Hematopoietic multipotent progenitor cell treated with erythropoietin and hydrocortisone succinate and interleukin-3 and kit ligand, for 8 days (in vitro differentiated cells): ENCODE results near the gene RPL9.
A peak's percentile ranks its signal among the peaks of the same experiment; 100 is the strongest.
"Not testable (repeated sequence)": the region's sequence is repeated elsewhere in the genome, so short reads cannot be mapped to it uniquely, and the experiment has no call there.

Experiments
- DNase-seq: peaks from one replicate; pipeline ENCODE4 v3.0.0-alpha.2; 2015

The RPL9 gene

DNA sequence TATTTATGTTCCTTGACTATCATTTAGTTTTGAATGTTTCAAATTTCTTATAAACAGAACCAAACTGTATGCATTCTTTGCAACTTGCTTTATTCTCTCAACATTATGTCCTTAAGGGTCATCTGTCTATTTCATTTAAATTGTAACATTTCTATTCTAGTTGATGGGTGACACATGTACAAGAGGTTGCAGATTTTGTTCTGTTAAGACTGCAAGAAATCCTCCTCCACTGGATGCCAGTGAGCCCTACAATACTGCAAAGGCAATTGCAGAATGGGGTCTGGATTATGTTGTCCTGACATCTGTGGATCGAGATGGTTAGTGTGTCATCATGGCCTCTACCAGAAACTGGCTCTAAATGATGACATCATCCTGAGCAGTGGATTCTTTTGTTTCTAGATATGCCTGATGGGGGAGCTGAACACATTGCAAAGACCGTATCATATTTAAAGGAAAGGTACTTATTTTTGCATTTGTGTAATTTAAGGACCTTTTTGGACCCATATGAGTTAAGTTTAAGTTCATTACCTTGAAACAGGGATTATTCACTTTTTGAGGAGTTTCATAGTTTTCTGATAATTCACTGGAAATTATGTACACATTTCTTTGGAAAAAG, 6.3 kb upstream of the RPL9 start:
- DNase-seq: peak; percentile 73

DNA sequence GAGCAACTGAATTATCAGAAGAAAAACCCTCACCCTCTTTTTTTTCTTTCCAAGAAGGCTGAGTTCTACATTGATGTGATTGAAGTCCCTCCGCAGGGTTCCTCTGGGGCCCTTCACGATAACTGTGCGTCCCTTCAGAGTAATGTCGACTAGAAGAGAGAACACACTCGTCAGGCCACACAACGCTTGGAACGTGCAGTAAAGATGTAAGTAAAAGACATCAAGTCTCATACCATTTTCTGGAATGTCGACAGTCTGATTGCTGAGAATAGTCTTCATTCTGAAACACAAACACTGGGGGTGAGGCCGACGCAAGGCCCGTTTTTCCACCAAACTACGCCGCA, 589 bp downstream of the RPL9 start:
- DNase-seq: not testable (repeated sequence)

DNA sequence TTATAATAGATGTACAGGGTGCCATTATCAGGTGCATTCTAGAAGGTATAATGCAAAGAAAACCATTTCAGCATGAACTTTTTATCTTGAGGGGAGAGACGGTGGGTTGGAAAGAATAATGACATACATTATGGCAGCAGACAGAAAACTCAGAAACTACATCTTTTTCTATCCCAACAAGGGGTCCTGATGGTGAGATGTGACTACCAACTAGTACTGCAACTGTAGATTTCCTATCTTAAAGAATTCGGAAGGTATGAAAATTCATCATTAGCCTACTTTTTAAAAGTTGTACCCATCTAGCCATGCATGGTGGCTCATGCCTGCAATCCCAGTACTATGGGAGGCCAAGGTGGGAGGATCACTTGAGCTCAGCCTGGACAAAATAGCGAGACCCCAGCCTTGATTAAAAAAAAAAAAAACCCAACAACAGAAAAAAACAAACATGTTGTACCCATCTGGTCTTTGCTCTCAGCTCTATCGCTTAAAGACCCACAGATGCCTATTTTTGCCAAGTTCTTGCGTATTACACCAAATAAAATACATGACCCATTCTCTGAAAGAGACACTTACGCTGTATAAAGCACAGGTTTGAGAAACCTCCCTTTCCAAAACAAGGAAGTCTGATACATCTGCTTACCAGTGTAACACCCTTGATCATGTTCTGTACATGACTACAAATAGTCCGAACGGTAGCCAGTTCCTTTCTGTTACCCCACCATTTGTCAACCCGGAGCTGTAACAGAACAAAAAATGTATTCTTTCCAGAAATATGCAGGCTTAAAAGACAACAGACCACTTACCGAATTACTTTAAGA, 1.6 kb downstream of the RPL9 start:
- no peak for DNase-seq

DNA sequence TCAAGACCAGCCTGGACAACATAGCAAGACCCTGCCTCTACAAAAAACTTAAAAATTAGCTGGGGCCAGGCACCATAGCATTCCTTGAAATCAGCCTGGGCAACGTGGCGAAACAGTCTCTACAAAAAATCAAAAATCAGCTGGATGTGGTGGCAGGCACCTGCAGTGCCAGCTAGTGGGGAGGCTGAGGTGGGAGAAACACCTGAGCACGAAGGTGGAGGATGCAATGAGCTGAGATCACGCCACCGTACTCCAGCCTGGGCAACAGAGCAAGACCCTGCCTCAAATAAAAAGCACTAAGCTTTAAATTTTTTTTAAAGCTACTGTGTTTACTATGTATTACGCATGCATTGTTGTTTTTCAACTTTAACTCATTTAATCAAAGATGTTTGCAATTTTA, 3.2 kb downstream of the RPL9 start:
- no peak for DNase-seq

DNA sequence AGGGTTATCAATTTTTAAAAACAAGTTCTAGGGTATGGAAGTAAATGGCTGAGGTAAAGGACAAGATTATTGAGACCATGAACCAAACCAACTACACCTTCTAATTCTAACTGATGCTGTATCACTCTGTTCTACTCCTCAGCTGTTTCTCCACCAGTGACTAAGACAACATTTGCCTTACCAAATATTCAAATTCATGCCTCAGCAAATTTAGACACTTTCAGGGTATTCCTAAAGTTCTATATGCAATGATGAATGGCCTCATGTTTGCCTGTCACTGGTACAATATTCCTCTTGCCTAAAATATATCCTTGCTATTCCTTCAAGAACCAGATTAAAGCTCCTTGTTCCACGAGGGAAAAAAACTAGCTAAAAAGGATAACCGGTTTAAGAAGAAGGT, 5.0 kb downstream of the RPL9 start:
- DNase-seq: no peak

DNA sequence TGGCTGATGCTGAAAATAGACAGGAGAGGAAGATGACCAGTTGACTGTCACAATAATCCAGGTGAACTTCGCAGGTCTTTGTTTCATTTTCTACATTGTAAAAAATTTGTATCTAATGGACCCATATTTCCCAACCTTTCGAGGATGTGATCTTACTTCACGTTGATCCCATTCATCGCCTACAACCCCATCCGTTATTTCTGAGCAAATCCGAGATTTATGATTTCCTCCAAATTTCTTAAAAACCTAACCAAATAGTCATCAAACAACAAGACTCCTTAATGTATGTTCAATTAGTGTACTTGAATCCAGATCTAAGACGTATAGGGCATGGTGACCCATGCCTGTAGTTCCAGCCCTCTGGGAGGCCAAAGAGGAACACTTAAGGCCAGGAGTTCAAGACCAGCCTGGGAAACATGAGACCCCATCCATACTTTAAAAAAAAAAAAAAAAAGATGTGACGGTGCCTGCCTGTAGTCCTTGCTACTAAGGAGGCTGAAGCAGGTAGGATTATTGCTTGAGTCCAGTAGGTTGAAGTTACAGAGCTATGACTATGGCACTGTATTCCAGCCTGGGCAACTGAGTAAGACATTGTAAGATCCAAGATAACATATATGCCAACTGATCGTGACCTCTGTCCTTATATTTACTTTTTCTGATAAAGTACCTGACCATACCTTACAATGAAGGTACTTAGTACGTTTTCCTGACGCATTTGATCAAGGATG, 5.7 kb downstream of the RPL9 start:
- DNase-seq: no peak

DNA sequence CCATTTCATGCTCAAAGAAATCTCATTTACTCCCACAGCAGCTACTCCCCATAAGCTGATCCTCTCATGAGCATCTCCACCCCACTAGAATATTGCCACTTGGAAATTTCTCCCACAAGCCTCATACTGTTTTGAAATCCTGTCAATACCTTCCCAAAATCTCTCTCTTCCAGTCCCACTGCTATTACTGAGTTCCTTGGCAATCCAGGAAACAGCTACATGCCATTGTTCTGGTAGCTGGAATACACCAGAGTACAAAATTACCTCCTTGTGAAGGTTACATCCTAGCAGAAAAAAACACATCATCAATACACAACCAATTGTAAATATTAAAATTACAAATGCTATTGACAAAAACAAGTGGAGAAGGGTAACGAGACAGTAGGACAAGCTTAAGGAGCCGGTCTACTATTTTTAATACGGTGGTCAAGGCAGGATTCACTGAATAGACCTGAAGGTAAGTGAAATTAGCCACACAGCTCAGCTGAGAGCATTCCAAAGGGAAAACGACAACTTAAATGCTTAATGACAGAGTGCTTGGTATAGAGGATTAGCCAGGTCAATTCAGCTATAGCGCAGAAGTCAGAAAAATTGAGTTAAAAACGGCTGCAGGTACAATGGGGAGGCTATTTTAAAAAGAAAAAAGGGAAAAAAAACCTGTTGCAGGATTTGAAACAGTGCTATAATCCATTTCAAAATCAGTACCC, 6.4 kb downstream of the RPL9 start:
- DNase-seq: no peak

DNA sequence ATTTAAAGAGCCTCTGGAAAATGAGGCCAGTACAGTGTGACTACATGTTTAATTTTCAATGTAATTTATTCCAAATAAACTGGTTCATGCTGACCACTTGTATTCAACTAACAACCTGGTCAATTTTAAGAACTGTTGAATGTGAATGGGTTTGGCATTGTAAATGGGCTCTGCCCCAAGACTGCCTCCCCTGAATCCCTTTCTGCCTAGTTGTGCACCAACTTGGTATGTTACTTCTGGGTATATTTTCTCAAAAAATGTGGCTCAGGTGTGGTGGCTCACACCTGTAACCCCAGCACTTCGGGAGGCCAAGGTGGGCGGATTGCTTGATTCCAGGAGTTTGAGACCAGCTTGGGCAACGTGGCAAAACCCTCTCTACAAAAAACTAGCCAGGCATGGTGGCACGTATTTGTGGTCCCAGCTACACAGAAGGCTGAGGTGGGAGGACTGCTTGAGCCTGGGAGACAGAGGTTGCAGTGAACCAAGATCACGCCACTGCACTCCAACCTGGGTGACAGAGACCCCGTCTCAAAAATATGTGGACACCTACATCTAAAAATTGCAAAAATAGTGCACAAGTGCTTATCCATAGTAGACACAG, 7.2 kb downstream of the RPL9 start:
- DNase-seq: no peak

DNA sequence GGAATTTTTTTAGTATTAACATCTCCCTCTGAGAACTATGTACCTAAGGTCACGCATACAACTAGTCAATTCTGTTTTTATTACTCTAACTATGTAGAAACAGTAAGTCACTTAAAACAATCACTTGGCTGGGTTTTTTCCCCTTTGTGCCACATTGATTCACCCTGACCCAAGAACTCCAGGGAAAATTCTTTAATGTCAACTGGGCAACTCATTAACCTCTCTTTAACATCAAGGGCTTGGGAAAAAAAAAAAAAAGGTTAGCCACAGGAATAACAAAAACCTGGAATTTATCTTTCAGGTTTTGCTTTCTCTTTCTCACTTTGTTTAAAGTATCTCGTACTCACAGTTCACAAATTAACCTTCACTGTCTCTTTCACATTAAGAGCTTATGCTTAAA, 8.1 kb downstream of the RPL9 start:
- DNase-seq: no peak

DNA sequence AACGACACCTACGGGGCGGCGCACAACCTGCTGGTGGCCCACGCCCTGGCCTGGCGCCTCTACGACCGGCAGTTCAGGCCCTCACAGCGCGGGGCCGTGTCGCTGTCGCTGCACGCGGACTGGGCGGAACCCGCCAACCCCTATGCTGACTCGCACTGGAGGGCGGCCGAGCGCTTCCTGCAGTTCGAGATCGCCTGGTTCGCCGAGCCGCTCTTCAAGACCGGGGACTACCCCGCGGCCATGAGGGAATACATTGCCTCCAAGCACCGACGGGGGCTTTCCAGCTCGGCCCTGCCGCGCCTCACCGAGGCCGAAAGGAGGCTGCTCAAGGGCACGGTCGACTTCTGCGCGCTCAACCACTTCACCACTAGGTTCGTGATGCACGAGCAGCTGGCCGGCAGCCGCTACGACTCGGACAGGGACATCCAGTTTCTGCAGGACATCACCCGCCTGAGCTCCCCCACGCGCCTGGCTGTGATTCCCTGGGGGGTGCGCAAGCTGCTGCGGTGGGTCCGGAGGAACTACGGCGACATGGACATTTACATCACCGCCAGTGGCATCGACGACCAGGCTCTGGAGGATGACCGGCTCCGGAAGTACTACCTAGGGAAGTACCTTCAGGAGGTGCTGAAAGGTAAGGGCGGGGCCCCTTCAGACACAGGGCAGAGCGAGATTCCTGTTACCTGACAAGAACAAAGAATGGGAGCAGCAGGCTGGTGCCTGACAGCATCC, 11.7 kb downstream of the RPL9 start:
- peak; percentile 46 for DNase-seq

DNA sequence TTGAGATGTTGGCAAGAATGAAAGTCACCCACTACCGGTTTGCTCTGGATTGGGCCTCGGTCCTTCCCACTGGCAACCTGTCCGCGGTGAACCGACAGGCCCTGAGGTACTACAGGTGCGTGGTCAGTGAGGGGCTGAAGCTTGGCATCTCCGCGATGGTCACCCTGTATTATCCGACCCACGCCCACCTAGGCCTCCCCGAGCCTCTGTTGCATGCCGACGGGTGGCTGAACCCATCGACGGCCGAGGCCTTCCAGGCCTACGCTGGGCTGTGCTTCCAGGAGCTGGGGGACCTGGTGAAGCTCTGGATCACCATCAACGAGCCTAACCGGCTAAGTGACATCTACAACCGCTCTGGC, 12.3 kb downstream of the RPL9 start:
- DNase-seq: no peak

DNA sequence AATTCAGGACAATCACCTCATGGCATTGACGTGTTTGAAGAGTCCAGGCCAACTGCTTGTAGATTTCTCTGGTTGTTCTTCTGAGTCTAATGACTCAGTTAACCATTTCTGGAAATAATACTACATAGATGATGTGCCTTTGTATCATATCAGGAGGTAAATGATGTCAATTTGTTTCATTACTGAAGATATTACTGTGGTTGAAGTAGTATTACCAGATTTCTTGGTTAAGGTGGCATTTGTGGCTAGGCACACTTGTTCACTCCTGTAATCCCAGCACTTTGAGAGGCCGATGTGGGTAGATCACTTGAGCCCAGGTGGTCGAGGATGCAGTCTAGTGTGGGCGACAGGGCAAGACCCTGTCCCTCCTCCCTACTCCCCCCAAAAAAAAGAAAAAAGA, 15.7 kb downstream of the RPL9 start:
- DNase-seq: no peak

DNA sequence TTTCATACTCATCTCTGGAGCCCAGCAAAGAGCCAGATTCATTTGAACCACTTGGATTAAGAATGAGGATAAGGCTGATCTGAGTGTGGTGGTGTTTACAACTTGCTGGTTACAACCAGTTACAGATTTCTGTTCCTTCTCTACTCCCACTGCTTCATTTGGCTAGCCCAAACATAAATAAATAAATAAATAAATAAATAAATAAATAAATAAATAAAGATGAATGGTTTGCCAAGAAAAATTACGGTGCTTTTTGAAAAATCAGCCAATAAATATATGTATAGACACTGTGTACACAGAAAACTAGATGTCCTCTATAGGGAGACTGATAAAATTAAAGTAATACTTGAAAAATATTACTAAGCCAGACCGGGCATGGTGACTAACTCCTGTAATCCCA, 17.1 kb downstream of the RPL9 start:
- DNase-seq: no peak

DNA sequence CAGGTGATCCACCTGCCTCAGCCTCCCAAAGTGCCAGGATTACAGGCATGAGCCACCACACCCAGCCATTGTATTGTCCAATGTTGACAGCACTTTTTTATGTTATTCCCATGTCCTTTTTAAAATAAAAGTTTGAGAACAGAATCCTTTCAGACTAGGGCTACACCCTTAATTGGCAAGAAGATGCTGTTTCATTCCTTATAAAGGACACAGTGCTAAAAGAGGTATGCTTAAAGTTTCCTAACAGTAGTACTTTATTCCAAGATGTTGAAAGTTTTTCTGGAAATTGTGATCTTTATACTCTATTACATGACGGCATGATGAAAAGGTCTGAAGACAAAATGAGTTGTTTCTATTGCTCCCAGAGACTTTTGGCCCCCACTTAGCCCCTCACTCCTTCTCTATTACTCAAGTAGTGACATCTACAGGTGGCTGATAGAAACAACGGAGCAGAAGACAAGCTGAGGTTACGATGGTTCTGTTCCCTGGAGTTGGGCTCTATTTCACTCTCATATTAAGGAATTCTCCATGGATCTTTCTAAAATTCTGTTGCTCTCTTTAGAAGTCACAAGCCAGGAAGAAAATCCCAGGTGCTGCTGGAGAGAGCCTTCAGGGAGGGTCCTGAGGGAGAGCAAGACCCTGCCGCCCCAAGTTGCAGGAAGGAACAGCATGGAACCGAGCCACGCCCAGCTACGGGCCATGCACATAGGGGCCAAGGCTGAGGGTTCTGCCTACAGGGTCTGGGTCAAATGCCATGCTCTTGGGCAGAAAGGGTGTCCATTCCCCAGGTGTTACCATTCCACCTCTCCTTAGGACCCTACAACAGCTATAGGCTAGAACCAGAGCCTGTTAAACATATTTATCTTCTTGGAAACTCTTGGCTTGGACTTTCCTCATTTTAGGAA, 22.8 kb downstream of the RPL9 start:
- no peak for DNase-seq

DNA sequence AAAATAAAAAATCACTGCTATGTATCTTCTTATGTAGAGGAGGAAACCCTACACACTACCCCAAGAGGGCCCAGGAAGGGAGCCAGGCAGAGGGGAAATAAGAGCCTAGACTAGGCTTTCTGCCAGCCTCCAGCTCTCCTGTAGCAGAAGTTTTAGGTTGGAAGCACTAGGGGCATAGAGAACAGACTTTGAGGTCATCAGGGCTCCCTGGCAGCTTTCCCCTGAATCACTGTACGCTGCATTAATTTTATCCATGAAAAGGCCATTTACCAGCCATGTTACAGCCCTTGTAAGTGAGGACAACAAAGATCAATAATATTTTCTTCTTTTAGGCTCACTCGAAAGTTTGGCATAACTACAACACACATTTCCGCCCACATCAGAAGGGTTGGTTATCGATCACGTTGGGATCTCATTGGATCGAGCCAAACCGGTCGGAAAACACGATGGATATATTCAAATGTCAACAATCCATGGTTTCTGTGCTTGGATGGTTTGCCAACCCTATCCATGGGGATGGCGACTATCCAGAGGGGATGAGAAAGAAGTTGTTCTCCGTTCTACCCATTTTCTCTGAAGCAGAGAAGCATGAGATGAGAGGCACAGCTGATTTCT, 24.7 kb downstream of the RPL9 start:
- DNase-seq: no peak

DNA sequence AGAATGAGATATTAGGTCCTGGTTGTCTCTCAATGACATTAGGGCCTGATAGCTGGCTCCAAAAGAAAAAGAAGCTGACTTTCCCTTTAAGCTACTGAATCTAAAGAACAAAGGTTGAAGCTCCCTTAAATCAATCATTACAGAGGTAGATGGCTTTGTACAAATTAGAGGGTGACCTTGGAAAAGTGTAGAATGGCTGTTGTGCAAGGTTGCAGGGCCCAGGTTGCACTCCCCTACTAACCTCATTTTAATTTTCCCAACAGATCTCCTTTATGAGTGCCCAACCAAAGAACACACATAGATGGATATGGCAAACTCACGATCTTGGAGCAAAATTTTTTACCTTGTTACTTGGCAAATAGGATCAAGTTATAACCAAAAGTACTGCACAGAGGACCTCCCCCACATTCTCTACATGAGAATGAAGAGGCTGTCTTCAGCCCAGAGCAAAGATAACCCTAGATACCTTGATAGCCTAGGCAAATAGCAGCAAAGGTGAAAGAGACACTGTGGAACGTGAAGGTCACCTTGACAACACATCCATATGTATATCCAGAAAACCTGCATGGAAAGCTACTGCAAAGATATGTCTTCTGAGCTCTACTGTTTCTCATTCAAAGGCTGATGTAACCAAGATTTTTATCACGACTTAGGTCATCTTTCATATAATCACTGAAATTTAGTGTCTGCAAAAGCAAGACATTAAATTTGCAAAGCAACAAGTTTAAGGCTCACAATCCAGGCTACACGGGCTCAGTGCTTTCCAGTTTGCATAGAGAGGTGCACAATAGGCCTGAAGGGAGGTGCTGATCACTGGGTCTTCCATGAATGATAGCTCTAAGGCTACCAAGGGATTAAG, 29.0 kb downstream of the RPL9 start:
- no peak for DNase-seq

DNA sequence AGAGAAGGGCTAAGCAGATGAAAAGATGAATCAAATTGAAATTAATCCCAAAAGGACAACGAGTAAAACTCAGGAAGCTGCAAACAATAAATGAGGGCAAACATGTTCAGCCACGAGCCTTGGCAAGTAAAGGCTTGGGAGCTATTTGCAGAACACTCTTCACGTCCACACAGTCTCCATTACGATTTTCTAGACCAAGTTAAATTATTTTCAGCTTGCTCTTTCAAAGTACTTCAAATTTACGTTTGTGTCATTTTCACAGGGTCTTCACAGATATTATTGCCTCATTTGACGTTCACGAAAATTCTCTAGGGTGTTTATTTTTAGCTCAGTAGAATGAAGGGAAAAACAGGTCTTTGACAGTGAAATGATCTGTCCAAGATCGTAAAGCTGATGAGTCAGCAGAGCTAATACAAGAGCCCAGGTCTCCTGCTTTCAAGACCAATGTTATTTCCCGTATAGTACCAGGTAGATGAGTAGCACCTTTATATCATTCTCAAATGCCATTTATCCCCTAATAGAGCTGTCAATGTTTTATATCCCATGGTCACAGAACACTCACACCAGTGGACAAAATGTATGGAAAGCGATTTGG, 31.1 kb downstream of the RPL9 start:
- DNase-seq: no peak

DNA sequence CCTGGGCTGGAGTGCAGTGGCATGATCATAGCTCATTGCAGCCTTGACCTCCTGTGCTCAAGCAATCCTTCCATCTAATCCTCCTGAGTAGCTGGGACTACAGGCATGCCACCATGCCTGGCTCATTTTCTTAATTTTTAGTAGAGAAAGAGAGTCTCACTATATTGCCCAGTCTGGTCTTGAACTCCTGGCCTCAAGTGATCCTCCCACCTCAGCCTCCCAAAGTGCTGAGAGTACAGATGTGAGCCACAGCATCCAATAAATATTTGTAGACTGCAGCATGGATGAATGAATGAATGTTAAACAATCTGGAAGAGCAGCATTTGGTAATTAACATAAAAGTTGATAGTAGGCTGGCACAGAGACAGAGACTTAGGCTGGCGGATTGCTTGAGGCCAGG, 32.0 kb downstream of the RPL9 start:
- no peak for DNase-seq

DNA sequence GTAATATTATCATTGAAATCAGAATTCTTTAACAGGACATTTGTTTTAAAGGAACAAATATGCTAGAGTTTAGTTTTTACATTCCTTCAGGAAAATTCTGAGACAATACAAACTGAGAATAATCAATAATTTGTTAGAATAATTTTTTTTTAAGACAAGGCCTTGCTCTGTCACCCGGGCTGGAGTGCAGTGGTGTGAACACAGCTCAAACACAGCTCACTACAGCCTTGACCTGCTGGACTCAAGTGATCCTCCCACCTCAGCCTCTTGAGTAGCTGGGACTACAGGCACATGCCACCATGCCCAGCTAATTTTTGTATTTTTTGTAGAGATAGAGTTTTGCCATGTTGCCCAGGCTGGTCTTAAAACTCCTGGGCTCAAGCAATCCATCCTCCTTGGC, 33.4 kb downstream of the RPL9 start:
- DNase-seq: not testable (repeated sequence)

DNA sequence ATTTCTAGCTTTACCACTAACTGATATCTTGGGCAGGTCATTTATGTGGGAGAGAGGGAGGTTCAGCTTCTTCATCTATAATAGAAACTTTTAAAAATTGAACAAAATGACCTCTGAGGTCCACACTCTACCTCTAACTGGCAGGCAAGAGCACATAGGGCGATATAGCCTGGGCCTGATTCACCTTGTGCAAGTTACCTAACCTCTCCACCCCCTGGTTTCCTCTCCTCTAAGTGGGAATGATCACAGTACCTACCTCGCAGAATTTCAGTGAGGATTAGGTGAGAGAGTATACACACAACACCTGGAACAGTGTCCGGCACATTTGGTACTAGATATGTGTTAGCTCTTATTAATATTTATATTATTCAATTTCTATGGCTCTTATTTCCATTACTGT, 36.5 kb downstream of the RPL9 start:
- DNase-seq: no peak
